Activated CD8-positive, alpha-beta memory T cell treated with anti-CD3 and anti-CD28 coated beads for 48 hours (primary cell): Measurements from ENCODE around the gene AMT.
A peak's percentile ranks its signal among the peaks of the same experiment; 100 is the strongest.

ENCODE experiments used
- DNase-seq, 3 experiments: peaks; one replicate each; pipeline ENCODE4 v3.0.0-alpha.2; 2020; ENCODE audit warnings: low read depth in 2 of 3, low spot score in 2 of 3

Gene AMT

DNA sequence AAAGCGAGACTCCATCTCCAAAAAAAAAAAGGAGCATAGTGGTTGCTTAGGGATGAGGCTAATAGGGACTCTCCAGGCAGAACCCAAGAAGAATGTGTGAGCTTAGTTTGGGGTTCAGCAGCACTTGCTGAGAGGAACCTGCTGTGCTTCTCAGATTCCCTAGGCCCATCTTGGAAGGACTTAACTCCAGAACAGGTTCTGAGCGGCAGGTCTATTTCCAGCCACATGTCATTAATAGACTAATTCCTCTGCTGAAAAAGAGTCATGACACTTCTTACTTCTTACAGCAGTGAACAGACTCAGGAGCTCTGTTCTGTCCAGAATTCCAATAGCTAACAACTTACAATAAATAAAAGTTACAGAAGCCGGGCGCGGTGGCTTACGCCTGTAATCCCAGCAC is 33.0 kb downstream of the AMT start:
- DNase-seq = no peak

DNA sequence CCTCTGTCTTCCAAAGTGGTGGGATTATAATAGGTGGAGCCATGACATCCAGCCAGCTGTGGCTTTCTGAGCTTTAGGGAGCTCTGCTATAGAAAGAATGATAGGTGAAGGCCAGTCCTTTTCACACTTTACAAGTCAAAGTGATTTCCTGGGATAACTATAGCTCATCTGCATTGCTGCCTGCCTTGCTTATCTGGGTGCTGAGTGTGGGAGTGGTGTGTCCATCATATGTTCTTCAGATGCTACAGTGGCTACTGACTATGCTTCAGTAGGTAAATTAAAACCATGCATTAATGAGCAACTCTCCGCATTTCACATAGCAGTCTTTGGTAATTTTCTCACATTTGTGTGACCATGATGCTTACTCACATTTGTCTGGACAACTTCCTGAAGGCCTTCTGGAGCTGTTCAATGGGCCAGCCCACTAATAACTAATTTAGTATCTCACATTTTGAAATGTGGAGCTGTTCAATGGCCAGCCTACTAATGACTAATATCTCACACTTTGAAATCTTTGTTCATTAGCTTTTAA is 33.9 kb downstream of the AMT start:
- DNase-seq = no peak

DNA sequence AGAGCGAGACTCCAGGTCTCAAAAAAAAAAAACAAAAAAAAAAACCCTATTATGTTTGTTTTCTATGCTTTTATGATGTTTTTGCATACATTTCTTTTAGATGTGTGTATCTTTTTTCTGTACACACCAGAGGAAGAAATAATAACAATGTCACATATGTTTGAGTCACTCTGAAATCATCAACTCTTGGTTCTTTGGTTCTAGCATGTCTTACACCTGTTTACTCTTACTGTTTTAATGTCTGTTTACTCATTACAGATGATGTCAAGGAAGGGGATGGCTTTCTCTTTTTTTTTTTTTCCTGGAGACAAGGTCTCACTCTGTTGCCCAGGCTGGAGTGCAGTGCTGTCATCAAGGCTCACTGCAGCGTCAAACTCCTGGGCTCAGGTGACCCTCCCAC is 34.6 kb downstream of the AMT start:
- DNase-seq = no peak

DNA sequence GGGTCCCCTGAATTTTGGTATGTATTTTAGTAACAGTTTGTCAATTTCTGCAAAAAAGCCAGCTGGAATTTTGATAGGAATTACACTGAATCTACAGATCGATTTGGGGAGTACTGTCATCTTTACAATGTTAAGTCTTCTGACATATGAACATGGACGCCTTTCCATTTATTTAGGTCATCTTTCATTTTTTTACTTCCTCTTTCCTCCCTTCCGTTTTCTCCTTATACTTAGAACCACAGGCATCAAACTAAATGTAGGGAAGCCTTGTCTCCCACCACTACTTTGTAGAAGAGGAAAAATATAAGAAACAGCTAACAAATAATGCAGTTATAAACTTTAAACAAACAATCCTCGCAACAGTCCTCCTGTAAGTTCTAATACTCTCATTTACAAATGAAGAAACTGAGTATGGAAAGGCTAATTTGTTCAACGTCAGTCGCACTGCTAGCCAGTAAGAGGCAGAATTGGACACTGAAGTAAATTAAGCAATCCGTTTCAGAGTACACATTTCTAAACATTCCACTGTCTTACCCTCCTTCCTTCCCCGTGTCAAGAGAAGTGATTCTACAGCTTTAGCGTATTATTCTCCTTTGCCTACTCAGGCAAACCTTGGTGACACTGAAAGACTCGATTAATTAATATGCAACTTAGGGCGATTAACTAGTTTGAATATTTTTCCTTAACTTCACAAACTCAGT is 36.1 kb downstream of the AMT start:
- no peak for DNase-seq

DNA sequence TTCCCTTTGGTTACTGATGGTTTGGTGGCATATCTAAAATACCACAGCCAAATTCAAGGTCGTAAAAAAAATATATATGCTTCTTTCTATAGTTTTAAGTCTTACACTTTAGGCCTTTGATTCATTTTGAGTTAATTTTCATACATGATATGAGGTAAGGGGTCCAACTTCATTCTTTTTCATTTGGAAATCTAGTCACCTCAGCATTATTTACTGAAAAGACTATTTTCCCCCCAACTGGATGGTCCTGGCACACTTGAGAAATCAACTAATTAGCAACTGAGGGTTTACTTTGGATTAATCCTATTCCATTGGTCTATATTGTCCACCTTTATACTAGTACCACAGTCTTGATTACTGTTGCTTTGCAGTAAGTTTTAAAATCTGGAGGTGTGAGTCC is 36.7 kb downstream of the AMT start:
- no peak for DNase-seq

DNA sequence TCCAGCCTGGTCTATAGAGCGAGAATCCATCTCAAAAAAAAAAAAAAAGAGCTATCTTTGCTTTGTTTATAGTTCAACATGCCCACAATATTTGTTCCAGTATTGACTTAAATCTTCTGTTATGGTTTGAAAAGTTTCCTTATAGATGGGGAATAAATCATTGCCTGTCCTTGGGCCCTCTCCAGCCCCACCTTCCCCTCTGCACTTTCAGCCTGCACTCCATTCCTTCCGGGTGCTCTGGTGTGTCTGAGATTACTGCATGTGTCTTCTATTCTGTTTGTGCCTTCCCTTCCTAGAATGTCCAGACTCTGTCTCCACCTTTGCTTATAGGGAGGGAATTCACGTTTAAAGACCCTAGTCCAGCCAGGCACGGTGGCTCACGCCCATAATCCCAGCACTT is 38.9 kb downstream of the AMT start:
- no peak for DNase-seq

DNA sequence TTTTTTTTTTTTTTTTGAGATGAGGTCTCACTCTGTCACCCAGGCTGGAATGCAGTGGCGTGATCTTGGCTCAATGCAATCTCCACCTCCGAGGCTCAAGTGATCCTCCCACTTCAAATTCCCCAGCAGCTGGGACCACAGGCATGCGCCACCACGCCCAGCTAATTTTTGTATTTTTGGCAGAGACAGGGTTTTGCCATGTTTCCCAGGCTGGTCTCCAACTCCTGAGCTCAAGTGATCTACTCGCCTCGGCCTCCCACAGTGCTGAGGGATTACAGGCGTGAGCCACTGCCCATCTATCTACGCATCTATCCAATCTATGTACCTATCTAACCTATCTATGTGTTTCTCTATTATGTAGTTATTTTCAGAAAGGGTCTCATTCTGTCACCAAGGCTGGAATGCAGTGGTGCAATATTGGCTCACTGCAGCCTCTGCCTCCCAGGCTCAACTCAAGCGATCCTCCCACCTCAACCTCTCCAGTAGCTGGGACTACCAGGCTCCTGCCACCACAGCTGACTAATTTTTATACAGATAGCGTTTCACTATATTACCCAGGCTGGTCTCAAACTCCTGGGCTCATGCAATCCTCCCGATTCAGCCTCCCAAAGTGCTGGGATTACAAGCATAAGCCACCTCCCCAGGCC is 43.9 kb downstream of the AMT start:
- no peak for DNase-seq

DNA sequence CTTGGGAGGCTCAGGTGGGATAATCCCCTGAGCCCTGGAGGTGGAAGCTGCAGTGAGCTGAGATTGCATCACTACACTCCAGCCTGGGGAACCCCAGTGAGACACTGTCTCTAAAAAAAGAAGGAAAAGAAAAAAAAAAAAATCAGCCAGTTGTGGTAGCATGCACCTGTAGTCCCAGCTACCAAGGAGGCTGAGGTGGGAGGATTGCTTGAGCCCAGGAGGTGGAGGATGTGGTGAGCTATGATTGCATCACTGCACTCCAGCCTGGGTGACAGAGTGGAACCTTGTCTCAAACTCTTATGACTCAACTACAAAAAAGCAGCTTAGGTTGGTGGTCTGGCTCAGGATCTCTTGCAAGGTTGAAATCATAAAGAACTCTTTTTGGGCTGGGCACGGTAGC is 44.8 kb downstream of the AMT start:
- DNase-seq = peak in 2 of 3 experiments; percentile 18 to 38

DNA sequence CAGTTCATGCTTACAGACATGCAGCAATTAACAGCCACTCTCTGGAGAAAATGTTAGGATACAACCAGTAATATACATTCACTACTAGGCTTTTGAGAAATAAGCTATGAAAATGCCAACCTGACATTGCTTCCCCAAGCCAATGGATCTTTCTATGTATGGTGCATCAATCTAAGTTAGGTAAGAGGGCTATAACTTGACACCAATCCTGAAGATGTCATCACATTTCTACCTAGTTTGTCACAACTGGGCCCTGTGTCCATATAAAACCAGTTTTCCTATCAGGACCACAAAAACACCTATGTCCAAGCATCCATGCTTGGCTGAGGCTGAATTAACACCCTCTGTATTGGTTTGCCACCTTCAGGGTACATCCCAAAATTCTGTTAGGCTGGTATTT is 50.3 kb downstream of the AMT start:
- no peak for DNase-seq

DNA sequence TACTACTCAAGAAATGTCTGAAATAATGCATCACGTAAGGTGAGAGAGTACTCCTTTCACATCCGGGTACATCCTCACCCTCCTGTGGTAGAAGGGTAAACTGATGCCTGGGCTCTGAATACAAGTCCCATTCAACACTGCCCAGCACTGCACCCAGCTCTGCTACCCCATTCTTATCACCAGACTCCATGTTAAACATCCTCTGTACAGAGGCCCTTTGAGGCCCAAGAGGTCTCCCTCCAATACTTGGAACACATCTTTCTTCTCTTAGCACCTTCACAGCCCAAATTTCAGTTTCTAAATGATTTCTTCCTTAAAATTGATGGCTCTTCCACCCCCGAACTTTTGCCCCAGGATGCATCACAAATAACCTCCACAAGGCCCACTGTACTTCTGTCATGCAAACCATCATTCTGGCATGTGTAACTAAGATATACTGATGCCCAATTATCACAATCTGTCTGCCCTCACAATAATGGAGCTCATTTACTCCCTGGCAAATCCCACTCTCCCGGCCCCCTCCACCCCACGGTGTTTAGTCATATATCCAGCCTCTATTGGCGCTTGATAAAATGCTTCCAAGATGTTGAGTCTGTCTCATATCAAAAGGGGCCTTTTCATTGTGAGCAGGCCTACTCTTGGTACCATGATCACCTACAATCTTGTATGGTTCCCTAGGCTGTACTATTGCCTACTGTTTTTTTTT is 51.5 kb downstream of the AMT start:
- no peak for DNase-seq
